ENCODE data around the gene TNKS1BP1. TPM values are rescaled to one million over a fixed set of nuclear protein-coding genes. Genes with fewer than 3 reads are reported as not detected.
A peak's percentile ranks its signal among the peaks of the same experiment; 100 is the strongest.

The TNKS1BP1 gene
- total and polyA plus RNA-seq, 4 donors, result 28.3 to 67.1 (median 47.0) TPM

DNA sequence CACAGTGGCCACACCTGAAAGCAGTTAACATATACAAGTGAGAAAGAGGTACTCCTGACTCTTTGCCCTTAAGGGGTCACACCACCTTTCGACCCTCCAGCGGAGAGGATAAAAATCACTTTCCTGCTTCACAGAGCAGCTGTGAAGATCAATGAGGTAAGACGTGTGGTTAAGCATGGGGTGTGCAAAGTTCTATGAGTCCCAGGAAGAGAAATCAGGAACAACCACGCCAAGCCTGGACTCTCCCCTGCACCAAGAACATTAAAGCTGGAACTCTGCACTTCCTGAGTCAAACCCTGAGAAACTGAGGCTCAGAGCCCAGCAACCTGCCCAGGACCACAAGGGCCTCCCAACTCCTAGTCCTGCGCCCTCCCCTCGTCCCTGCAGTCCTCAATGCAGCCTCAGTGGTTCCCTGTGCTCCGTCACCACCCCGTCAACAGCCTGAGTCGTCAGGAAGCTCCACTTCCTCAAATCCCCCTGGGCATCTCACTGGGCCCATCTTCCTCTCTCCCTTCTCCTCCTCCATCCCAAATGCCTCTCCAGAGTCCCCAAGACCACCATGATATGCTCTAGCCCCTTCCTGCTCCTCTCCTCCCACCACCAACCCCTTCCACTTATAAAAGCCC, 17.7 kb downstream of the TNKS1BP1 start (continued):
- no peak for TF ChIP-seq EGR1 (IDR thresholded peaks at IDR 0.05; ENCODE audit: low read depth in 2 of 2)
- TF ChIP-seq, protein P1, sequence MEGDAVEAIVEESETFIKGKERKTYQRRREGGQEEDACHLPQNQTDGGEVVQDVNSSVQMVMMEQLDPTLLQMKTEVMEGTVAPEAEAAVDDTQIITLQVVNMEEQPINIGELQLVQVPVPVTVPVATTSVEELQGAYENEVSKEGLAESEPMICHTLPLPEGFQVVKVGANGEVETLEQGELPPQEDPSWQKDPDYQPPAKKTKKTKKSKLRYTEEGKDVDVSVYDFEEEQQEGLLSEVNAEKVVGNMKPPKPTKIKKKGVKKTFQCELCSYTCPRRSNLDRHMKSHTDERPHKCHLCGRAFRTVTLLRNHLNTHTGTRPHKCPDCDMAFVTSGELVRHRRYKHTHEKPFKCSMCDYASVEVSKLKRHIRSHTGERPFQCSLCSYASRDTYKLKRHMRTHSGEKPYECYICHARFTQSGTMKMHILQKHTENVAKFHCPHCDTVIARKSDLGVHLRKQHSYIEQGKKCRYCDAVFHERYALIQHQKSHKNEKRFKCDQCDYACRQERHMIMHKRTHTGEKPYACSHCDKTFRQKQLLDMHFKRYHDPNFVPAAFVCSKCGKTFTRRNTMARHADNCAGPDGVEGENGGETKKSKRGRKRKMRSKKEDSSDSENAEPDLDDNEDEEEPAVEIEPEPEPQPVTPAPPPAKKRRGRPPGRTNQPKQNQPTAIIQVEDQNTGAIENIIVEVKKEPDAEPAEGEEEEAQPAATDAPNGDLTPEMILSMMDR (IDR thresholded peaks at IDR 0.05; ENCODE audit: low read depth, low read length, missing input control), result no peak

DNA sequence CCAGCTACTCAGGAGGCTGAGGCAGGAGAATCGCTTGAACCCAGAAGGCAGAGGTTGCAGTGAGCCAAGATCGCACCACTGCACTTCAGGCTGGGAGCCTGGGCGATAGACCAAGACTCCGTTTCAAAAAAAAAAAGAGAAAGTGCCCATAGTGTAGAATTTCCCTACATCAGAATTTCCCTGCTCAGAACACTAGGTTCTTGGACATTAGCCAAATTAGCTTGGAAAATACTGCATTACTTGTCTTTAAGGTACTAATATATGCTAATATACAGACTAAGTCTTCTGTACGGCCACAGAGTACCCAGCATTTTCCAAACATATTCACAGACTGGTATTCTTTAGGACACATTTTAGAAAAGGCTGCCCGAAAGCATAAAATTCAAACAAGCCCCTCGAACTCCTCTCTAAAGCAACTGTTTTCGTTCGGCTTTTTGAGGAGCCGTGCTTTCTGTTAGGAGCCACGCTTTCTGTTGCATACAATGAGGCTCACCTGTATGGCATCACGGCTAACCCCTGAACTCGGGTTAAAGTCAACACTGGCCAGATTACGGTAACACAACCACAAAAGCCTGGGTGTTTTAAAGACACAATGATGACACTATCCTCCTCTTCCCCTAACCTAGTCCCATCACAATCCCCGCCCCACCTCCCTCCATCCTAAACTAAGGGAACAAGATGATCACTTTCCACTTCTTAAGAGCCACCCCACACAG, 18.4 kb downstream of the TNKS1BP1 start:
- H3K4me1 ChIP-seq (ENCODE audit: control insufficient read depth in 4 of 4, insufficient read depth in 4 of 4, low read length in 3 of 4), result peaks cover 31 to 59% (median 48%) of the 10 kb centered on the region in 4 donors
- TF ChIP-seq, protein P1 (IDR thresholded peaks at IDR 0.05; ENCODE audit: low read depth, low read length, missing input control), result no peak
- peak; percentile 76 for TF ChIP-seq FOXA1 (IDR thresholded peaks at IDR 0.05)
- peak; percentile 29 for TF ChIP-seq YY1 (IDR thresholded peaks at IDR 0.05)
- peak; percentile 73 for TF ChIP-seq FOXA2 (IDR thresholded peaks at IDR 0.05)
- TF ChIP-seq HNF4G (IDR thresholded peaks at IDR 0.05), result peak; percentile 67
- TF ChIP-seq NR2F2 (IDR thresholded peaks at IDR 0.05), result no peak
- TF ChIP-seq JUND (IDR thresholded peaks at IDR 0.05), result peak in 1 of 2 donors; percentile 62
- TF ChIP-seq TAF1 (conservative IDR thresholded peaks at IDR 0.05), result no peak
- TF ChIP-seq, protein P2, sequence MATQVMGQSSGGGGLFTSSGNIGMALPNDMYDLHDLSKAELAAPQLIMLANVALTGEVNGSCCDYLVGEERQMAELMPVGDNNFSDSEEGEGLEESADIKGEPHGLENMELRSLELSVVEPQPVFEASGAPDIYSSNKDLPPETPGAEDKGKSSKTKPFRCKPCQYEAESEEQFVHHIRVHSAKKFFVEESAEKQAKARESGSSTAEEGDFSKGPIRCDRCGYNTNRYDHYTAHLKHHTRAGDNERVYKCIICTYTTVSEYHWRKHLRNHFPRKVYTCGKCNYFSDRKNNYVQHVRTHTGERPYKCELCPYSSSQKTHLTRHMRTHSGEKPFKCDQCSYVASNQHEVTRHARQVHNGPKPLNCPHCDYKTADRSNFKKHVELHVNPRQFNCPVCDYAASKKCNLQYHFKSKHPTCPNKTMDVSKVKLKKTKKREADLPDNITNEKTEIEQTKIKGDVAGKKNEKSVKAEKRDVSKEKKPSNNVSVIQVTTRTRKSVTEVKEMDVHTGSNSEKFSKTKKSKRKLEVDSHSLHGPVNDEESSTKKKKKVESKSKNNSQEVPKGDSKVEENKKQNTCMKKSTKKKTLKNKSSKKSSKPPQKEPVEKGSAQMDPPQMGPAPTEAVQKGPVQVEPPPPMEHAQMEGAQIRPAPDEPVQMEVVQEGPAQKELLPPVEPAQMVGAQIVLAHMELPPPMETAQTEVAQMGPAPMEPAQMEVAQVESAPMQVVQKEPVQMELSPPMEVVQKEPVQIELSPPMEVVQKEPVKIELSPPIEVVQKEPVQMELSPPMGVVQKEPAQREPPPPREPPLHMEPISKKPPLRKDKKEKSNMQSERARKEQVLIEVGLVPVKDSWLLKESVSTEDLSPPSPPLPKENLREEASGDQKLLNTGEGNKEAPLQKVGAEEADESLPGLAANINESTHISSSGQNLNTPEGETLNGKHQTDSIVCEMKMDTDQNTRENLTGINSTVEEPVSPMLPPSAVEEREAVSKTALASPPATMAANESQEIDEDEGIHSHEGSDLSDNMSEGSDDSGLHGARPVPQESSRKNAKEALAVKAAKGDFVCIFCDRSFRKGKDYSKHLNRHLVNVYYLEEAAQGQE (IDR thresholded peaks at IDR 0.05), result peak; percentile 26
- peak; percentile 71 to 79 for TF ChIP-seq RXRA (IDR thresholded peaks at IDR 0.05)
- TF ChIP-seq, protein P3, sequence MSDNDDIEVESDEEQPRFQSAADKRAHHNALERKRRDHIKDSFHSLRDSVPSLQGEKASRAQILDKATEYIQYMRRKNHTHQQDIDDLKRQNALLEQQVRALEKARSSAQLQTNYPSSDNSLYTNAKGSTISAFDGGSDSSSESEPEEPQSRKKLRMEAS (IDR thresholded peaks at IDR 0.05), result no peak
- peak; percentile 78 for TF ChIP-seq ATF3 (IDR thresholded peaks at IDR 0.05)
- TF ChIP-seq SP1 (IDR thresholded peaks at IDR 0.05), result peak; percentile 79
- TF ChIP-seq ZBTB33 (IDR thresholded peaks at IDR 0.05), result no peak
- TF ChIP-seq GABPA (IDR thresholded peaks at IDR 0.05 in 1 of 2, conservative IDR thresholded peaks at IDR 0.05 in 1 of 2), result no peak
- no peak for TF ChIP-seq RAD21 (IDR thresholded peaks at IDR 0.05)
- no peak for TF ChIP-seq EGR1 (IDR thresholded peaks at IDR 0.05; ENCODE audit: low read depth in 2 of 2)
- peak; percentile 89 to 96 for TF ChIP-seq HNF4A (conservative IDR thresholded peaks at IDR 0.05)
- H3K4me3 ChIP-seq (ENCODE audit: low read depth in 1 of 3, low read length in 3 of 3), result no peak overlapping the region
- peak overlapping the region; percentile 76 to 82 for H3K27ac ChIP-seq (ENCODE audit: low read depth in 1 of 2, low read length in 2 of 2)
- no peaks in the 10 kb centered on the region for H3K27me3 ChIP-seq (ENCODE audit: control insufficient read depth in 4 of 4, insufficient read depth in 4 of 4, low read length in 3 of 4)
- no peaks in the 10 kb centered on the region for H3K9me3 ChIP-seq (ENCODE audit: control insufficient read depth in 4 of 4, low read length in 3 of 4)
- no peak for DNase-seq (ENCODE audit: low spot score)
- H3K9ac ChIP-seq (ENCODE audit: low read depth in 1 of 2, low read length in 2 of 2), result no peak overlapping the region
- H3K36me3 ChIP-seq (ENCODE audit: control insufficient read depth in 4 of 4, insufficient read depth in 3 of 4, low read depth in 1 of 4, low read length in 3 of 4), result peaks cover 13 to 20% (median 15%) of the 10 kb centered on the region in 4 donors
- WGBS, result 43% methylated on average over 15 of the region's 15 CpGs

Data from liver (tissue), 9 donors.